Measurements from ENCODE around the gene BST1. TPM values are rescaled to one million over a fixed set of nuclear protein-coding genes. Genes with fewer than 3 reads are reported as not detected.

BST1 gene
- total and polyA plus RNA-seq, 2 donors (not counting 1 experiment from before 2014, with no cell fraction given), result 15.7 to 48.8 TPM

- Histone ChIP-seq H3K9me3 (ENCODE audit: control insufficient read depth, insufficient read depth, low read depth, low read length) (no peaks in the 10 kb centered on the region), H3K36me3 (ENCODE audit: control insufficient read depth, insufficient read depth, low read length) (no peaks in the 10 kb centered on the region), H3K27ac (ENCODE audit: insufficient read depth, low read length) (no peak overlapping the region), H3K79me2 (ENCODE audit: control insufficient read depth, insufficient read depth, low read length) (peaks cover 88% of the 10 kb centered on the region), H2AFZ (ENCODE audit: low read length) (no peak overlapping the region), H3K4me2 (ENCODE audit: extremely low read depth, insufficient read depth, low read length) (no peak overlapping the region), H3K27me3 (ENCODE audit: control insufficient read depth, insufficient read depth, low read length) (no peaks in the 10 kb centered on the region), H3K4me3 (replicated peaks in 1 of 4; ENCODE audit: control extremely low read depth in 1 of 4, insufficient read depth in 1 of 4, low read depth in 3 of 4, low read length in 4 of 4) (no peak overlapping the region), H4K20me1 (ENCODE audit: control insufficient read depth, extremely low read depth, insufficient read depth, low read length) (no peaks in the 10 kb centered on the region), H3K4me1 (ENCODE audit: control insufficient read depth, extremely low read depth, insufficient read depth, low read length) (peaks cover 13% of the 10 kb centered on the region), H3K9ac (ENCODE audit: insufficient read depth, low read length) (no peak overlapping the region)
- DNase-seq (ENCODE audit: low read depth in 2 of 2), result no peak
- TF ChIP-seq EZH2 (IDR thresholded peaks at IDR 0.05; ENCODE audit: low read length, missing control alignments), result no peak
- no peak for TF ChIP-seq CTCF (conservative IDR thresholded peaks at IDR 0.05 in 1 of 2, IDR thresholded peaks at IDR 0.05 in 1 of 2; ENCODE audit: low read depth in 1 of 2, low read length in 2 of 2)
These were observed 27.5 kb upstream of the BST1 start for GRCh38 chr4:15675356-15675755.

- H4K20me1 ChIP-seq (ENCODE audit: control insufficient read depth, extremely low read depth, insufficient read depth, low read length), result no peaks in the 10 kb centered on the region
- H3K27me3 ChIP-seq (ENCODE audit: control insufficient read depth, insufficient read depth, low read length), result no peaks in the 10 kb centered on the region
- TF ChIP-seq EZH2 (IDR thresholded peaks at IDR 0.05; ENCODE audit: low read length, missing control alignments), result no peak
- TF ChIP-seq CTCF (conservative IDR thresholded peaks at IDR 0.05 in 1 of 2, IDR thresholded peaks at IDR 0.05 in 1 of 2; ENCODE audit: low read depth in 1 of 2, low read length in 2 of 2), result no peak
- H2AFZ ChIP-seq (ENCODE audit: low read length), result no peak overlapping the region
- peaks cover 90% of the 10 kb centered on the region for H3K79me2 ChIP-seq (ENCODE audit: control insufficient read depth, insufficient read depth, low read length)
- H3K4me1 ChIP-seq (ENCODE audit: control insufficient read depth, extremely low read depth, insufficient read depth, low read length), result peaks cover 13% of the 10 kb centered on the region
- no peak for DNase-seq (ENCODE audit: low read depth in 2 of 2)
- no peaks in the 10 kb centered on the region for H3K9me3 ChIP-seq (ENCODE audit: control insufficient read depth, insufficient read depth, low read depth, low read length)
- no peak overlapping the region for H3K27ac ChIP-seq (ENCODE audit: insufficient read depth, low read length)
- no peak overlapping the region for H3K9ac ChIP-seq (ENCODE audit: insufficient read depth, low read length)
- no peak overlapping the region for H3K4me3 ChIP-seq (replicated peaks in 1 of 4; ENCODE audit: control extremely low read depth in 1 of 4, insufficient read depth in 1 of 4, low read depth in 3 of 4, low read length in 4 of 4)
- no peaks in the 10 kb centered on the region for H3K36me3 ChIP-seq (ENCODE audit: control insufficient read depth, insufficient read depth, low read length)
- no peak overlapping the region for H3K4me2 ChIP-seq (ENCODE audit: extremely low read depth, insufficient read depth, low read length)
These were observed 26.8 kb upstream of the BST1 start for GRCh38 chr4:15676039-15676438.

- no peak overlapping the region for H3K27ac ChIP-seq (ENCODE audit: insufficient read depth, low read length)
- peaks cover 87% of the 10 kb centered on the region for H3K79me2 ChIP-seq (ENCODE audit: control insufficient read depth, insufficient read depth, low read length)
- no peak for DNase-seq (ENCODE audit: low read depth in 2 of 2)
- TF ChIP-seq EZH2 (IDR thresholded peaks at IDR 0.05; ENCODE audit: low read length, missing control alignments) (no peak), CTCF (conservative IDR thresholded peaks at IDR 0.05 in 1 of 2, IDR thresholded peaks at IDR 0.05 in 1 of 2; ENCODE audit: low read depth in 1 of 2, low read length in 2 of 2) (no peak)
- no peaks in the 10 kb centered on the region for H3K27me3 ChIP-seq (ENCODE audit: control insufficient read depth, insufficient read depth, low read length)
- no peaks in the 10 kb centered on the region for H3K9me3 ChIP-seq (ENCODE audit: control insufficient read depth, insufficient read depth, low read depth, low read length)
- no peak overlapping the region for H3K4me3 ChIP-seq (replicated peaks in 1 of 4; ENCODE audit: control extremely low read depth in 1 of 4, insufficient read depth in 1 of 4, low read depth in 3 of 4, low read length in 4 of 4)
- H3K4me1 ChIP-seq (ENCODE audit: control insufficient read depth, extremely low read depth, insufficient read depth, low read length), result peaks cover 13% of the 10 kb centered on the region
- no peaks in the 10 kb centered on the region for H4K20me1 ChIP-seq (ENCODE audit: control insufficient read depth, extremely low read depth, insufficient read depth, low read length)
- H3K4me2 ChIP-seq (ENCODE audit: extremely low read depth, insufficient read depth, low read length), result no peak overlapping the region
- H3K36me3 ChIP-seq (ENCODE audit: control insufficient read depth, insufficient read depth, low read length), result no peaks in the 10 kb centered on the region
- H2AFZ ChIP-seq (ENCODE audit: low read length), result no peak overlapping the region
- no peak overlapping the region for H3K9ac ChIP-seq (ENCODE audit: insufficient read depth, low read length)
These were observed 26.0 kb upstream of the BST1 start for GRCh38 chr4:15676899-15677298.
